GM12801 (cell line): ENCODE results near the gene LRP1B.

Experiments used
- CTCF ChIP-seq: IDR thresholded peaks from one replicate; pipeline ENCODE4 v1.5.1; 2011; ENCODE audit warnings: control low read depth; ENCODE audit not compliant: insufficient read length; ENCODE audit errors: extremely low read depth

The LRP1B gene

DNA sequence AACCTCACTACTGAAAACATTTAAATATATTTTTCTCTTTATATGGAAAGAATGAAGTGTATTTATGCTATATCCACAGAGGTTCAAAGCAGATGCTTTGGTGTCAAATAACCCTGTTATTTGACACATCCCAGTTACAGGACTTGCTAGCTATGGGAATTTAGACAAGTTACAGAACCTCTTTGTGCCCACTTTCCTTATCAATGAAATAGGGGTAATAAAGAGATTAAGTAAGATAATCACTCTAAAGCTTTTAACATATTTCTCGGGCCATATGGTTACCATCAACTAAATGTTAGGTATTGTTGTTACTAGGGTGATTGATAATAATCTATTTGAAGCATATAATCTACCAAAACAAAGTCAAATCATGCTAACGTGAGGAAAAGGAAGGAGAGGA, 1690.0 kb downstream of the LRP1B start:
- TF ChIP-seq CTCF, result no peak

DNA sequence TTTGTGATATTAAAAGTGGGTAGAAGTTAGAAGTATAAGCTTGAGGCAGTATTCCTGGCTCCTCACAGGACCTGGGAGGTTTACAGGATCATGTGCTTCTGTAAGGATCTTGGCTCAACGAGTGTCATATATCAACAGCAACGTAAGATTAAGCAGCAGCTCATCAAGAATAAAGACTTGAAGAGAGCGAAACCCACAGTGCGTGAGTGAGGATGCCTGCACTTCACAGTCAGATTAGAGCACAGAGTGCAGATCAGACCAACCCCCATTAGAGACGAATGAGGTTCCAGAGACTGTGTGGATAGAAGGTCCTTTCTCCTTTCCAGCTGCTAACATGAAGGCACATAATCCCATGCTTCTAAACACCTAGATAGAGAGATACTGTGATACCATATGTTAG, 1693.9 kb downstream of the LRP1B start:
- no peak for TF ChIP-seq CTCF

- TF ChIP-seq CTCF, result no peak
Observed at GRCh38 chr2:140424471-140424870, 1706.3 kb downstream of the LRP1B start.

- TF ChIP-seq CTCF, result no peak
Observed at GRCh38 chr2:140422759-140423158, 1708.1 kb downstream of the LRP1B start.

DNA sequence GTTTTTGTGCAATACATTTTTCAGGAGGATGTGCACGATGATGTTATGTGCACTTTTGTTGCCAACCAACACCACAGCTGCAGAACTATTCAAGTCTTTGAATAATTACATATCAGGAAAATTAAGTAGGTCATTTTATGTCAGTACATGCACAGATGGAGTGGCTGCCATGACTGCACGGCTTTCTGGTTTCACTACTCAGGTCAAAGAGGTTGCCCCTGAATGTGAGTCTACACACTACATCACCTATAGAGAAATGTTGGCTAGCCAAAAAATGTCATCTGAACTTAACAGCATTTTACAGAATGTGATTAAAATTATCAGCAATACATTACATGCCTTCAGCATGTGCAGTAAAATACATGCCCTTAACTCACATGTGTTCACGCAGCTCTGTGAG, 1713.3 kb downstream of the LRP1B start:
- TF ChIP-seq CTCF, result no peak

DNA sequence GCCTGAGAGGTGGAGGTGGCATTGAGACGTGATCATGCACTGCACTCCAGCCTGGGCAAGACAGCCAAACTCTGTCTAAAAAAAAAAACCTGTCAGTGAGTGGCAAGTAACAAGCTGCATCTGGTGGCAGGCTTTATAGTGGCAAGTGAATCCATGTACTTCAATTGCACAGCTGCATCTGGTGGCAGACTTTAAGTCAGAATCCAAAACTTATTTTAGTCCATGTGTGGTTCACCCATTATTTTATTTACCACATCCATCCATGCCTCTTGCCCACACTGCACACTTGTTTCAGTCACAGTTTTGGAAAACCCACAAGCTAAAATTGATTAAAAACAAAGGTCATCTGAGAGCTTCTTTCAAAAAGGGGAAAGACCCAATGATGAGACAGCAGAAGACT, 1714.2 kb downstream of the LRP1B start:
- no peak for TF ChIP-seq CTCF

DNA sequence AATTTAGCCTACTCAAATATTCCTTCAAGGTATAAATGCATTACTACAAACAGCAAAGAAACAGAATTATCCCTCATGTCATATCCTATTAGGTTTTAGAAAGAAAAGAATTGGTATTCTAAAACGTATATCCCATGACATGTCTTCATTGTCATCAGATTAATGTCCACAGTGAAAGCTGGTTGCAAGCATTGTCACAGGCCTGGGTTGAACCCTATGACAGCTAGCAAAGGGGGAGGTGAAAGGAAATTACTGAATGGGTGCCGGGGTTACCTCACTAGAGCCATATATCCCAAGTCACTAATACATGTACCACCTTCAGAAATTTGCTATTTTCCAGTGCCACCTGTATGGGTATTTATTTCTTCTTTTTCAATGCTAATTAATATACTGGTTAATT, 1720.1 kb downstream of the LRP1B start:
- no peak for TF ChIP-seq CTCF

GRCh38 chr2:140401056-140401455, 1729.8 kb downstream of the LRP1B start:
- no peak for TF ChIP-seq CTCF
